ENCODE results near the gene PCNX2.

- TF ChIP-seq ZBTB20 (tag by site-specific recombination; IDR thresholded peaks at IDR 0.05) (no peak), REPIN1 (tag by site-specific recombination; IDR thresholded peaks at IDR 0.05; ENCODE audit: low read depth) (no peak), REST (tag by site-specific recombination; IDR thresholded peaks at IDR 0.05) (no peak), CTCF (tag by site-specific recombination; IDR thresholded peaks at IDR 0.05) (no peak)
Observed at GRCh38 chr1:233114159-233114558, 181.4 kb downstream of the PCNX2 start.
